ENCODE data around the gene CDK19. TPM values are rescaled to one million over a fixed set of nuclear protein-coding genes. Genes with fewer than 3 reads are reported as not detected.

Gene CDK19
- total RNA-seq, 1 experiment from 2014 or later = 36.8 TPM

GRCh38 chr6:110856296-110856695, 41.0 kb upstream of the CDK19 start:
- CTCF ChIA-PET = no interaction called here
- intact Hi-C loops (cut with micrococcal nuclease; ENCODE audit: unreplicated experiment) = no loop called here
- TF ChIP-seq EZH2 (IDR thresholded peaks at IDR 0.05; ENCODE audit: low read depth) (no peak), CTCF (conservative IDR thresholded peaks at IDR 0.05) (no peak)
- H2AFZ ChIP-seq = no peak overlapping the region
- no peaks in the 10 kb centered on the region for H3K27me3 ChIP-seq (ENCODE audit: insufficient read depth, low read depth)
- H3K79me2 ChIP-seq (ENCODE audit: low read depth) = no peaks in the 10 kb centered on the region
- H3K27ac ChIP-seq = no peak overlapping the region
- H4K20me1 ChIP-seq (ENCODE audit: insufficient read depth) = no peaks in the 10 kb centered on the region
- no TSS peak for BruUV-seq (replicated peaks)
- POLR2A ChIA-PET (ENCODE audit: unreplicated experiment) = no interaction called here
- H3F3A ChIP-seq (ENCODE audit: insufficient read depth, low read depth) = peaks cover 17% of the 10 kb centered on the region; the same call in 1 of the 2 replicates
- peaks cover 16% of the 10 kb centered on the region for H3K4me1 ChIP-seq (replicated peaks; ENCODE audit: insufficient read depth)
- no peak overlapping the region for H3K4me2 ChIP-seq
- no peaks in the 10 kb centered on the region for H3K36me3 ChIP-seq (ENCODE audit: low read depth)
- no peaks in the 10 kb centered on the region for H3K9me3 ChIP-seq (ENCODE audit: insufficient read depth, low read depth)
- H3K4me3 ChIP-seq = no peak overlapping the region
- no peak for DNase-seq
- H3K9me2 ChIP-seq (ENCODE audit: insufficient read depth) = no peaks in the 10 kb centered on the region

GRCh38 chr6:110853754-110854477, 38.6 kb upstream of the CDK19 start:
- Histone ChIP-seq H3F3A (ENCODE audit: insufficient read depth, low read depth) (peaks cover 17% of the 10 kb centered on the region; the same call in 1 of the 2 replicates), H3K36me3 (ENCODE audit: low read depth) (no peaks in the 10 kb centered on the region), H3K4me1 (replicated peaks; ENCODE audit: insufficient read depth) (peaks cover 12% of the 10 kb centered on the region), H3K4me2 (peak overlapping the region; percentile 34; the same call in 1 of the 2 replicates), H3K27ac (no peak overlapping the region), H3K79me2 (ENCODE audit: low read depth) (no peaks in the 10 kb centered on the region), H3K9me2 (ENCODE audit: insufficient read depth) (no peaks in the 10 kb centered on the region), H2AFZ (no peak overlapping the region), H3K27me3 (ENCODE audit: insufficient read depth, low read depth) (no peaks in the 10 kb centered on the region), H4K20me1 (ENCODE audit: insufficient read depth) (no peaks in the 10 kb centered on the region), H3K4me3 (no peak overlapping the region), H3K9me3 (ENCODE audit: insufficient read depth, low read depth) (no peaks in the 10 kb centered on the region)
- DNase-seq = peak in 1 of 2 experiments; percentile 86
- POLR2A ChIA-PET (ENCODE audit: unreplicated experiment) = no interaction called here
- CTCF ChIA-PET = no interaction called here
- TF ChIP-seq EZH2 (IDR thresholded peaks at IDR 0.05; ENCODE audit: low read depth) = no peak
- no peak for TF ChIP-seq CTCF (conservative IDR thresholded peaks at IDR 0.05)
- intact Hi-C loops (cut with micrococcal nuclease; ENCODE audit: unreplicated experiment) = no loop called here
- no TSS peak for BruUV-seq (replicated peaks)

DNA sequence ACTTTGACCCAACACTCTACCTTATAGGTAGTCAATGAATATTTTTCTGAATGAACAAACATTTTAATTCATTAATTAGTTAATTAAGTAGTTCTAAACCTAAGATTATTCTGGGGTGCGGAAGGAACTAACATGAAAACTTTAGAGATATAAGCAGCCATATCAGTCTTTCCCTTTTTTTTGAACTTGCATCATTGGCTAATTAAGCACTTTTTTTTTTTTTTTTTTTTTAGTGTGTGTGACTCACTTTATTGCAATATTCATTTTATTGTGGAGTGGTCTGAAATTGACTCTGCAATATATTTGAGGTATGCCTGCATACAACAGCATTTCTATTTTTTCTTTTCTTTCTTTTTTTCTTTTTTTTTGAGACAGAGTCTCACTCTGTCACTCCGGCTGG, 37.5 kb upstream of the CDK19 start:
- peaks cover 12% of the 10 kb centered on the region for H3K4me1 ChIP-seq (replicated peaks; ENCODE audit: insufficient read depth)
- H3K79me2 ChIP-seq (ENCODE audit: low read depth) = no peaks in the 10 kb centered on the region
- TF ChIP-seq EZH2 (IDR thresholded peaks at IDR 0.05; ENCODE audit: low read depth) = no peak
- TF ChIP-seq CTCF (conservative IDR thresholded peaks at IDR 0.05) = no peak
- no peaks in the 10 kb centered on the region for H3K9me2 ChIP-seq (ENCODE audit: insufficient read depth)
- ChIA-PET CTCF (no interaction called here), POLR2A (ENCODE audit: unreplicated experiment) (no interaction called here)
- H3K9me3 ChIP-seq (ENCODE audit: insufficient read depth, low read depth) = no peaks in the 10 kb centered on the region
- H3F3A ChIP-seq (ENCODE audit: insufficient read depth, low read depth) = peaks cover 17% of the 10 kb centered on the region; the same call in 1 of the 2 replicates
- no peak for DNase-seq
- no peaks in the 10 kb centered on the region for H4K20me1 ChIP-seq (ENCODE audit: insufficient read depth)
- no peak overlapping the region for H3K4me2 ChIP-seq
- no peak overlapping the region for H3K27ac ChIP-seq
- intact Hi-C loops (cut with micrococcal nuclease; ENCODE audit: unreplicated experiment) = no loop called here
- no peaks in the 10 kb centered on the region for H3K27me3 ChIP-seq (ENCODE audit: insufficient read depth, low read depth)
- no peak overlapping the region for H3K4me3 ChIP-seq
- BruUV-seq (replicated peaks) = no TSS peak
- H3K36me3 ChIP-seq (ENCODE audit: low read depth) = no peaks in the 10 kb centered on the region
- no peak overlapping the region for H2AFZ ChIP-seq

Measured in PC-9 (cell line).